Upper lobe of left lung (tissue), 6 donors: ENCODE data around the gene MEG3. TPM values are rescaled to one million over a fixed set of nuclear protein-coding genes. Genes with fewer than 3 reads are reported as not detected.
"Not testable (repeated sequence)": the region's sequence is repeated elsewhere in the genome, so short reads cannot be mapped to it uniquely, and the experiment has no call there.

Experiments
- ATAC-seq, 2 donors: fragments of 200-7000 bp; cut with Tn5 transposase; one replicate each; pipeline ENCODE4 v1.9.1; 2022; ENCODE audit warnings: mild to moderate bottlenecking in 2 of 2, moderate library complexity in 2 of 2; ENCODE audit not compliant: low FRiP score in 2 of 2
- DNase-seq, 2 donors: peaks; one replicate each; pipeline ENCODE4 v3.0.0-alpha.2; 2019 to 2020
- H3K27ac ChIP-seq, 4 donors: fragments of 200-600 bp; sonication (generic); one replicate each; pipeline ENCODE4 v1.5.1; 2016 to 2019
- H3K27me3 ChIP-seq, 4 donors: fragments of 200-600 bp; sonication (generic); one replicate each; pipeline ENCODE4 v1.5.1; 2017 to 2019
- H3K36me3 ChIP-seq, 4 donors: fragments of 200-600 bp; sonication (generic); one replicate each; pipeline ENCODE4 v1.5.1; 2016 to 2019
- H3K4me1 ChIP-seq, 4 donors: fragments of 200-600 bp; sonication (generic); one replicate each; pipeline ENCODE4 v1.5.1; 2018 to 2019
- H3K4me3 ChIP-seq, 4 donors: fragments of 200-600 bp; sonication (generic); one replicate each; pipeline ENCODE4 v1.5.1; 2017 to 2019; ENCODE audit warnings: mild to moderate bottlenecking in 2 of 4, moderate library complexity in 1 of 4
- H3K9me3 ChIP-seq, 4 donors: fragments of 200-600 bp; sonication (generic); one replicate each; pipeline ENCODE4 v1.5.1; 2018 to 2019
- CTCF ChIP-seq, 6 experiments: fragments of 450-650 bp in 4 of 6; fragments of 200-600 bp in 2 of 6; sonication (generic) in 2 of 6; IDR thresholded peaks; one replicate each; pipeline ENCODE4 v1.5.1; 2016 to 2019; ENCODE audit warnings: antibody characterized with exemption in 6 of 6
- EP300 ChIP-seq, 4 donors: sonication (generic); formaldehyde crosslinking; IDR thresholded peaks; one replicate each; pipeline ENCODE4 v1.5.1; 2017; ENCODE audit warnings: antibody characterized with exemption in 4 of 4, control low read depth in 2 of 4
- POLR2A ChIP-seq, 4 donors: fragments of 450-650 bp; IDR thresholded peaks; one replicate each; pipeline ENCODE4 v1.5.1; 2016 to 2017; ENCODE audit warnings: antibody characterized with exemption in 4 of 4, mild to moderate bottlenecking in 2 of 4
- POLR2AphosphoS5 ChIP-seq, 2 donors: sonication (generic); formaldehyde crosslinking; IDR thresholded peaks; one replicate each; pipeline ENCODE4 v1.5.1; 2017; ENCODE audit warnings: antibody characterized with exemption in 2 of 2
- WGBS, 2 donors: methylation state at CpG; one replicate each; pipeline ENCODE4 v1.1.5; 2017 to 2018; 5-methylcytosine and 5-hydroxymethylcytosine counted together
- total RNA-seq, 6 donors: library from RNA; depleted of rRNA in 4 of 6; stranded (reverse); fragments of >200 nt in 4 of 6; gene quantifications; one replicate each; pipeline versions ENCODE4 v1.1.0 to v1.2.1, GENCODE V29; 2016 to 2021
- donor health status: DM: no; HTN: no; CAD: no; lungs with moderate emphysema.
- donor health status: DM: no; HTN: yes; CAD: no; lungs with severe emphysema.

Gene MEG3
- total RNA-seq, 6 donors from 2014 or later = 3.9 to 39.8 (median 17.5) TPM

GRCh38 chr14:100816286-100816949 is 9.5 kb upstream of the MEG3 start:
- TF ChIP-seq EP300 (IDR thresholded peaks at IDR 0.05) (no peak), POLR2AphosphoS5 (IDR thresholded peaks at IDR 0.05) (no peak), POLR2A (IDR thresholded peaks at IDR 0.05) (no peak), CTCF (IDR thresholded peaks at IDR 0.05) (no peak)
- Histone ChIP-seq H3K4me1 (no peaks in the 10 kb centered on the region), H3K36me3 (no peaks in the 10 kb centered on the region), H3K4me3 (no peak overlapping the region), H3K27me3 (no peaks in the 10 kb centered on the region), H3K9me3 (peaks cover 0 to under 1% (median 0%) of the 10 kb centered on the region in 4 donors), H3K27ac (no peak overlapping the region)
- 68 to 71% methylated on average over 5 of the region's 5 CpGs for WGBS, 2 donors
- DNase-seq (no peak), ATAC-seq (no peak)

GRCh38 chr14:100816950-100817901 is 8.7 kb upstream of the MEG3 start:
- no peaks in the 10 kb centered on the region for H3K27me3 ChIP-seq
- no peaks in the 10 kb centered on the region for H3K4me1 ChIP-seq
- DNase-seq (no peak), ATAC-seq (no peak)
- no peak overlapping the region for H3K27ac ChIP-seq
- no peak overlapping the region for H3K4me3 ChIP-seq
- TF ChIP-seq EP300 (IDR thresholded peaks at IDR 0.05) = no peak
- no peak for TF ChIP-seq POLR2AphosphoS5 (IDR thresholded peaks at IDR 0.05)
- TF ChIP-seq POLR2A (IDR thresholded peaks at IDR 0.05) = no peak
- no peak for TF ChIP-seq CTCF (IDR thresholded peaks at IDR 0.05)
- WGBS, 2 donors = 84 to 85% methylated on average over 21 to 26 of the region's 26 CpGs
- H3K36me3 ChIP-seq = no peaks in the 10 kb centered on the region
- no peaks in the 10 kb centered on the region for H3K9me3 ChIP-seq

DNA sequence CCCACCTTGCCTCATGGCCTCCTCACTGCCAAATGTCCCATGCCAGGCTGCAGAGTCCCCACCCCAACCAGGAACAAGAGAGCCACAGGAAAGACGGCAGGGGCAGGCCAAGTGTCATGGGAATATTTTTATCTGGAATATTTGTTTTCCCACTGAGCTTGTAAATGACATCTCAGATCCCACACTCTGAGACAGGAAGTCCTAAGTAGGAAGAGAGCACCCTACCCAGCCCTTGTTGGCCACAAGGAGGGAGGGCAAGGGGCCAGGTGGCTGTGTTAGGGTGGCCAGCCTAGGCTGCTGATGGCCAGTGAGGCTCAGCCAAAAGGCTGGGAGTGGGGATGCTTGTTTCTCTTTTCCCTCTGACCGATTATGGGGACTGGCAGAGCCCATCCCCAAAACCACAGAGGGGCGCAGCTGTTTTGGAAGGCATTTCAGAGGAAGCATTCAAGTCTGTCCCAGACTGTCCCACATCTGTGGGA is 7.7 kb upstream of the MEG3 start:
- ATAC-seq = no peak
- H3K4me1 ChIP-seq = no peaks in the 10 kb centered on the region
- no peaks in the 10 kb centered on the region for H3K36me3 ChIP-seq
- H3K27ac ChIP-seq = no peak overlapping the region
- H3K27me3 ChIP-seq = no peaks in the 10 kb centered on the region
- H3K9me3 ChIP-seq = no peaks in the 10 kb centered on the region
- H3K4me3 ChIP-seq = no peak overlapping the region
- WGBS, 2 donors = 56 to 61% methylated on average over 3 of the region's 3 CpGs
- DNase-seq = no peak
- no peak for TF ChIP-seq CTCF (IDR thresholded peaks at IDR 0.05)
- TF ChIP-seq POLR2A (IDR thresholded peaks at IDR 0.05) = no peak
- TF ChIP-seq EP300 (IDR thresholded peaks at IDR 0.05) = no peak
- TF ChIP-seq POLR2AphosphoS5 (IDR thresholded peaks at IDR 0.05) = no peak

DNA sequence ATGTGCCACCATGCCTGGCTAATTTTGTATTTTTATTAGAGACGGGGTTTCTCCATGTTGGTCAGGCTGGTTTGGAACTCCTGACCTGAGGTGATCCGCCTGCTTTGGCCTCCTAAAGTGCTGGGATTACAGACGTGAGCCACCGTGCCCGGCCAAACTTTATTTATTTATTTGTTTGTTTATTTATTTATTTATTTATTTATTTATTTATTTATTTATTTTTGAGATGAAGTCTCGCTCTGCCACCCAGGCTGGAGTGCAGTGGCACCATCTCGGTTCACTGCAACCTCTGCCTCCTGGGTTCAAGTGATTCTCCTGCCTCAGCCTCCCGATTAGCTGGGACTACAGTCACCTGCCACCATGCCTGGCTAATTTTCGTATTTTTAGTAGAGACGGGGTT is 7.0 kb upstream of the MEG3 start:
- not testable (repeated sequence) for H3K36me3 ChIP-seq, DNase-seq, ATAC-seq, H3K27me3 ChIP-seq, H3K4me3 ChIP-seq, H3K9me3 ChIP-seq, H3K27ac ChIP-seq, H3K4me1 ChIP-seq
- WGBS, 2 donors = 92 to 93% methylated on average over 10 of the region's 10 CpGs

DNA sequence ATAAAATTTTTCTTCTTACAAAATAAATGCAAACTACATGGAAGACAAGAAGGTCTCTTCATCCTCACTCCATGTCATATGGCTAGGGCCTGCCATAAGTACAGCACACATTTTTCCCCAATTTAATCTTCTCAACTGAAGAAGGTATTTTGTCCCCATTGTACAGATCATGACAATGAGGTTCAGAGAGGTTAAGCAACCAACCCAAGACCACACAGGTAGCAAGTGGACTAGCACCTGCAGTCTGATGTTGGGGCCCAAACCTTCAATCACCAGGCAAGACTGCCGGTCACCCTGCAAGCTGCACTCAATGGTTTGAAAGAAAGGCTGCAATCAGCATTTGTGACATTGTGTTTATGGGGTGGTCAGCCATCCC is 6.5 kb upstream of the MEG3 start:
- Histone ChIP-seq H3K9me3 (no peaks in the 10 kb centered on the region), H3K27me3 (peaks cover 0 to 4% (median 0%) of the 10 kb centered on the region in 4 donors), H3K4me1 (no peaks in the 10 kb centered on the region), H3K4me3 (no peak overlapping the region), H3K27ac (no peak overlapping the region), H3K36me3 (no peaks in the 10 kb centered on the region)
- 100% methylated on average over 1 of the region's 1 CpG; no CpG with 5 or more reads in 1 of the 2 donors for WGBS, 2 donors
- ATAC-seq (no peak), DNase-seq (no peak)
- TF ChIP-seq CTCF (IDR thresholded peaks at IDR 0.05) = no peak
- TF ChIP-seq EP300 (IDR thresholded peaks at IDR 0.05) = no peak
- TF ChIP-seq POLR2A (IDR thresholded peaks at IDR 0.05) = no peak
- TF ChIP-seq POLR2AphosphoS5 (IDR thresholded peaks at IDR 0.05) = no peak
